Keratinocyte (primary cell): ENCODE measurements around the gene EIF2A.

ENCODE experiments used
- EZH2 ChIP-seq: IDR thresholded peaks from one replicate; pipeline ENCODE4 v1.6.1; 2012; ENCODE audit warnings: inconsistent platforms, mild to moderate bottlenecking, low read length, moderate library complexity
- TF ChIP-seq, protein P1 (sequence below), 3 experiments: IDR thresholded peaks in 1 of 3; conservative IDR thresholded peaks in 1 of 3; optimal IDR thresholded peaks in 1 of 3; 2 replicates in 2 of 3; 3 replicates in 1 of 3; pipeline versions ENCODE3 to v1.5.1; 2011; ENCODE audit warnings: low read length in 3 of 3, mild to moderate bottlenecking in 3 of 3, moderate library complexity in 2 of 3, control low read depth in 1 of 3, inconsistent platforms in 1 of 3; ENCODE audit not compliant: insufficient read depth in 2 of 3; ENCODE audit errors: extremely low read depth in 1 of 3

DNA sequence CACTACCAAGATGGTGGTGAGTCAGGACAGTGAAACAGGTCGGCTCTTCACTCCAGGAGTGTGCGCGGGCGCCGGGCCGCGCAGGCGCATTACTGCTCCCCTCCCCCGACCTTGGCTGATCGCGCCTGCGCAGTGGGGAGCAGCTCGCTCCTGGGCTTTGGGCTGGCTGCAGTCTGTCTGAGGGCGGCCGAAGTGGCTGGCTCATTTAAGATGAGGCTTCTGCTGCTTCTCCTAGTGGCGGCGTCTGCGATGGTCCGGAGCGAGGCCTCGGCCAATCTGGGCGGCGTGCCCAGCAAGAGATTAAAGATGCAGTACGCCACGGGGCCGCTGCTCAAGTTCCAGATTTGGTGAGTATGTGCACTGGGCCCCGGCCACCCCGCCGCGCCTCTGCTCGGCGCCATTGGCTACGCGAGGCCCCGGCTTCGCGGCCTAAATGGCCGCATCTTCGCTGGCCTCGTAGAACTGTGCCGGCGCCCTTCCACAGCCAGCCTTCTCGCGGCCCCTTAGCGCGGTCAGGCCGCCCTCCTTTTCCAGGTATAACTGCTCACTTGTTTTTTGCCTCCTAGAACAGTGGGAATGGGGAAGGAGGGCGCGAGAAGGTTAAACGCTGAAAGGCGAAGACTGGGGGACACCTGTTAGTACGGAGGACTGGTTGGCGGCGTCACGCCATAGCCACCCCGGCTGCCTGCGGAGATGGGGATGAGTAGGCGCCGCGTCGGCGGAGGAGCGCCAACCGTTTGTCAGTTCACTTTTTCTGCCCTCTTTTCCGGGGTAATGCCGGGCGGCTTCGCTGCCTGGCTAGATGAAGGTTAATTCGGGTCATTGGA is 56.8 kb downstream of the EIF2A start, which contains the start of gene SELENOT:
- TF ChIP-seq, protein P1, sequence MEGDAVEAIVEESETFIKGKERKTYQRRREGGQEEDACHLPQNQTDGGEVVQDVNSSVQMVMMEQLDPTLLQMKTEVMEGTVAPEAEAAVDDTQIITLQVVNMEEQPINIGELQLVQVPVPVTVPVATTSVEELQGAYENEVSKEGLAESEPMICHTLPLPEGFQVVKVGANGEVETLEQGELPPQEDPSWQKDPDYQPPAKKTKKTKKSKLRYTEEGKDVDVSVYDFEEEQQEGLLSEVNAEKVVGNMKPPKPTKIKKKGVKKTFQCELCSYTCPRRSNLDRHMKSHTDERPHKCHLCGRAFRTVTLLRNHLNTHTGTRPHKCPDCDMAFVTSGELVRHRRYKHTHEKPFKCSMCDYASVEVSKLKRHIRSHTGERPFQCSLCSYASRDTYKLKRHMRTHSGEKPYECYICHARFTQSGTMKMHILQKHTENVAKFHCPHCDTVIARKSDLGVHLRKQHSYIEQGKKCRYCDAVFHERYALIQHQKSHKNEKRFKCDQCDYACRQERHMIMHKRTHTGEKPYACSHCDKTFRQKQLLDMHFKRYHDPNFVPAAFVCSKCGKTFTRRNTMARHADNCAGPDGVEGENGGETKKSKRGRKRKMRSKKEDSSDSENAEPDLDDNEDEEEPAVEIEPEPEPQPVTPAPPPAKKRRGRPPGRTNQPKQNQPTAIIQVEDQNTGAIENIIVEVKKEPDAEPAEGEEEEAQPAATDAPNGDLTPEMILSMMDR (optimal IDR thresholded peaks at IDR 0.05 in 1 of 3, IDR thresholded peaks at IDR 0.05 in 1 of 3, conservative IDR thresholded peaks at IDR 0.05 in 1 of 3; ENCODE audit: extremely low read depth in 1 of 3, insufficient read depth in 2 of 3, low read length in 3 of 3), result peak; percentile 1 to 24 (median 9)
- no peak for TF ChIP-seq EZH2
